ENCODE data around the gene TMBIM6. TPM values are rescaled to one million over a fixed set of nuclear protein-coding genes. Genes with fewer than 3 reads are reported as not detected.
"Not testable (repeated sequence)": the region's sequence is repeated elsewhere in the genome, so short reads cannot be mapped to it uniquely, and the experiment has no call there.

Gene TMBIM6
- total RNA-seq, 2 donors from 2014 or later, result 755 to 785 TPM

GRCh38 chr12:49707128-49707811 lies 34.1 kb upstream of the TMBIM6 start, which contains the start of gene FMNL3:
Gene FMNL3 (minus strand): TSS chr12:49707405. CDS start chr12:49707180, 225 bp downstream.
- H3K9me3 Mint-ChIP-seq, result no peaks in the 10 kb centered on the region
- no peaks in the 10 kb centered on the region for H3K36me3 Mint-ChIP-seq (ENCODE audit: insufficient read depth in 2 of 2)
- ATAC-seq (replicated peaks in 1 of 2) (peak; percentile 89 to 90), DNase-seq (peak; percentile 100)
- peaks cover 45% of the 10 kb centered on the region for H3K4me1 Mint-ChIP-seq (ENCODE audit: low read depth)
- H3K27me3 Mint-ChIP-seq (ENCODE audit: low read depth), result peaks cover 9% of the 10 kb centered on the region
- H3K27ac Mint-ChIP-seq, result peak within 1 kb of the TSS; percentile 94
- peak within 1 kb of the TSS; percentile 96 for H3K4me3 Mint-ChIP-seq

- Mint-ChIP-seq H3K27ac (peak overlapping the region; percentile 94), H3K4me3 (peak overlapping the region; percentile 72 to 85), H3K9me3 (no peaks in the 10 kb centered on the region), H3K4me1 (ENCODE audit: low read depth) (peaks cover 39% of the 10 kb centered on the region), H3K36me3 (ENCODE audit: insufficient read depth in 2 of 2) (no peaks in the 10 kb centered on the region), H3K27me3 (ENCODE audit: low read depth) (peaks cover 9% of the 10 kb centered on the region)
- ATAC-seq (replicated peaks in 1 of 2) (no peak), DNase-seq (no peak)
Measured at GRCh38 chr12:49707812-49708147, 33.6 kb upstream of the TMBIM6 start.

- ATAC-seq (replicated peaks in 1 of 2) (no peak), DNase-seq (no peak)
- H3K4me1 Mint-ChIP-seq (ENCODE audit: low read depth), result peaks cover 29% of the 10 kb centered on the region
- H3K27me3 Mint-ChIP-seq (ENCODE audit: low read depth), result peaks cover 9% of the 10 kb centered on the region
- no peak overlapping the region for H3K27ac Mint-ChIP-seq
- no peak overlapping the region for H3K4me3 Mint-ChIP-seq
- H3K36me3 Mint-ChIP-seq (ENCODE audit: insufficient read depth in 2 of 2), result no peaks in the 10 kb centered on the region
- no peaks in the 10 kb centered on the region for H3K9me3 Mint-ChIP-seq
Measured at GRCh38 chr12:49708851-49709250, 32.5 kb upstream of the TMBIM6 start.

- H3K36me3 Mint-ChIP-seq (ENCODE audit: insufficient read depth in 2 of 2); H3K27ac Mint-ChIP-seq; ATAC-seq (replicated peaks in 1 of 2); H3K4me3 Mint-ChIP-seq; H3K4me1 Mint-ChIP-seq (ENCODE audit: low read depth); H3K9me3 Mint-ChIP-seq; DNase-seq: not testable (repeated sequence)
- H3K27me3 Mint-ChIP-seq (ENCODE audit: low read depth), result peaks cover 12% of the 10 kb centered on the region
Measured at GRCh38 chr12:49713952-49714351, 27.4 kb upstream of the TMBIM6 start.

- no peak for ATAC-seq (replicated peaks in 1 of 2)
- H3K27ac Mint-ChIP-seq, result no peak overlapping the region
- H3K27me3 Mint-ChIP-seq (ENCODE audit: low read depth), result peaks cover 10% of the 10 kb centered on the region
- H3K36me3 Mint-ChIP-seq (ENCODE audit: insufficient read depth in 2 of 2), result no peaks in the 10 kb centered on the region
- no peaks in the 10 kb centered on the region for H3K4me1 Mint-ChIP-seq (ENCODE audit: low read depth)
- H3K4me3 Mint-ChIP-seq, result no peak overlapping the region
- no peaks in the 10 kb centered on the region for H3K9me3 Mint-ChIP-seq
- no peak for DNase-seq
Measured at GRCh38 chr12:49716553-49716952, 24.8 kb upstream of the TMBIM6 start.

GRCh38 chr12:49717800-49718199 lies 23.6 kb upstream of the TMBIM6 start:
- not testable (repeated sequence) for H3K9me3 Mint-ChIP-seq; H3K4me1 Mint-ChIP-seq (ENCODE audit: low read depth); H3K36me3 Mint-ChIP-seq (ENCODE audit: insufficient read depth in 2 of 2); H3K27ac Mint-ChIP-seq; ATAC-seq (replicated peaks in 1 of 2); H3K4me3 Mint-ChIP-seq; DNase-seq
- H3K27me3 Mint-ChIP-seq (ENCODE audit: low read depth), result peaks cover 10% of the 10 kb centered on the region

- no peaks in the 10 kb centered on the region for H3K4me1 Mint-ChIP-seq (ENCODE audit: low read depth)
- H3K4me3 Mint-ChIP-seq, result no peak overlapping the region
- H3K9me3 Mint-ChIP-seq, result no peaks in the 10 kb centered on the region
- ATAC-seq (replicated peaks in 1 of 2) (no peak), DNase-seq (no peak)
- H3K36me3 Mint-ChIP-seq (ENCODE audit: insufficient read depth in 2 of 2), result no peaks in the 10 kb centered on the region
- H3K27ac Mint-ChIP-seq, result no peak overlapping the region
- H3K27me3 Mint-ChIP-seq (ENCODE audit: low read depth), result peaks cover 10% of the 10 kb centered on the region
Measured at GRCh38 chr12:49720214-49720613, 21.1 kb upstream of the TMBIM6 start.

GRCh38 chr12:49721355-49721754 lies 20.0 kb upstream of the TMBIM6 start:
- H3K9me3 Mint-ChIP-seq; ATAC-seq (replicated peaks in 1 of 2); H3K36me3 Mint-ChIP-seq (ENCODE audit: insufficient read depth in 2 of 2); H3K4me1 Mint-ChIP-seq (ENCODE audit: low read depth); H3K4me3 Mint-ChIP-seq; H3K27ac Mint-ChIP-seq; DNase-seq: not testable (repeated sequence)
- peaks cover 10% of the 10 kb centered on the region for H3K27me3 Mint-ChIP-seq (ENCODE audit: low read depth)

- H3K27ac Mint-ChIP-seq, result no peak overlapping the region
- no peaks in the 10 kb centered on the region for H3K36me3 Mint-ChIP-seq (ENCODE audit: insufficient read depth in 2 of 2)
- H3K4me3 Mint-ChIP-seq, result no peak overlapping the region
- H3K27me3 Mint-ChIP-seq (ENCODE audit: low read depth), result peaks cover 5% of the 10 kb centered on the region
- no peaks in the 10 kb centered on the region for H3K4me1 Mint-ChIP-seq (ENCODE audit: low read depth)
- no peaks in the 10 kb centered on the region for H3K9me3 Mint-ChIP-seq
- ATAC-seq (replicated peaks in 1 of 2) (no peak), DNase-seq (no peak)
Measured at GRCh38 chr12:49728446-49728845, 12.9 kb upstream of the TMBIM6 start.

GRCh38 chr12:49730050-49730449 lies 11.3 kb upstream of the TMBIM6 start:
- Mint-ChIP-seq H3K27ac (no peak overlapping the region), H3K27me3 (ENCODE audit: low read depth) (peaks cover 5% of the 10 kb centered on the region), H3K4me1 (ENCODE audit: low read depth) (no peaks in the 10 kb centered on the region), H3K4me3 (no peak overlapping the region), H3K36me3 (ENCODE audit: insufficient read depth in 2 of 2) (peaks cover 4% of the 10 kb centered on the region in 2 donors), H3K9me3 (peaks cover 1 to 3% of the 10 kb centered on the region in 2 donors)
- DNase-seq, result no peak
- no peak for ATAC-seq (replicated peaks in 1 of 2)

GRCh38 chr12:49730568-49731101 lies 10.7 kb upstream of the TMBIM6 start:
- ATAC-seq (replicated peaks in 1 of 2), result no peak
- DNase-seq, result no peak
- Mint-ChIP-seq H3K4me3 (no peak overlapping the region), H3K9me3 (peaks cover 2 to 5% of the 10 kb centered on the region in 2 donors), H3K4me1 (ENCODE audit: low read depth) (no peaks in the 10 kb centered on the region), H3K27me3 (ENCODE audit: low read depth) (peaks cover 5% of the 10 kb centered on the region), H3K27ac (no peak overlapping the region), H3K36me3 (ENCODE audit: insufficient read depth in 2 of 2) (peaks cover 4% of the 10 kb centered on the region in 2 donors)

- Mint-ChIP-seq H3K36me3 (ENCODE audit: insufficient read depth in 2 of 2) (peaks cover 4% of the 10 kb centered on the region in 2 donors), H3K4me1 (ENCODE audit: low read depth) (no peaks in the 10 kb centered on the region), H3K27ac (no peak overlapping the region), H3K9me3 (peaks cover 2 to 5% of the 10 kb centered on the region in 2 donors), H3K4me3 (no peak overlapping the region), H3K27me3 (ENCODE audit: low read depth) (no peaks in the 10 kb centered on the region)
- ATAC-seq (replicated peaks in 1 of 2), result no peak
- no peak for DNase-seq
Measured at GRCh38 chr12:49733219-49734017, 7.9 kb upstream of the TMBIM6 start.

- DNase-seq; H3K27me3 Mint-ChIP-seq (ENCODE audit: low read depth); H3K4me1 Mint-ChIP-seq (ENCODE audit: low read depth); ATAC-seq (replicated peaks in 1 of 2); H3K36me3 Mint-ChIP-seq (ENCODE audit: insufficient read depth in 2 of 2); H3K9me3 Mint-ChIP-seq; H3K4me3 Mint-ChIP-seq; H3K27ac Mint-ChIP-seq: not testable (repeated sequence)
Measured at GRCh38 chr12:49734900-49735299, 6.5 kb upstream of the TMBIM6 start.

Measured in activated T-cell treated with anti-CD3 and anti-CD28 coated beads, Interleukin-2, amount 50 U/mL, for 72 hours (primary cell).